SK-N-SH (cell line): ENCODE results near the gene LIPE. TPM values are rescaled to one million over a fixed set of nuclear protein-coding genes. Genes with fewer than 3 reads are reported as not detected.

Source experiments
- CTCF ChIA-PET: fragments of 300-600, 350-600 bp; formaldehyde crosslinking; extraction: SDS; loops from one replicate; lab custom pipeline; 2021; lab: Yijun Ruan, JAX
- POLR2A ChIA-PET: fragments of 350-600 bp; sonication (Branson Sonifier 250); formaldehyde crosslinking; extraction: SDS; loops from one replicate; lab custom pipeline; 2020; ENCODE audit warnings: antibody characterized with exemption, inconsistent platforms; lab: Yijun Ruan, JAX
- DNase-seq: peaks from one replicate; pipeline ENCODE4 v3.0.0; 2012
- H2AFZ ChIP-seq: fragments of 200-600 bp; sonication (generic); 2 replicates; pipeline ENCODE4 v1.8.1; 2016; ENCODE audit warnings: antibody characterized with exemption, mild to moderate bottlenecking, low read depth
- H3F3A ChIP-seq: fragments of 200-600 bp; sonication (generic); replicated peaks from 2 replicates; pipeline ENCODE3; 2016; ENCODE audit warnings: antibody characterized with exemption, mild to moderate bottlenecking; ENCODE audit not compliant: insufficient read depth
- H3K27ac ChIP-seq, 2 experiments: fragments of 200-500 bp in 1 of 2; fragments of 200-600 bp in 1 of 2; sonication (Bioruptor generic) in 1 of 2; sonication (generic), shearing (Covaris generic) in 1 of 2; 2 replicates each; pipeline versions ENCODE4 v1.5.1 to v1.6.1; 2014 to 2016; ENCODE audit warnings: low read depth in 2 of 2, inconsistent platforms in 1 of 2, low read length in 1 of 2, mild to moderate bottlenecking in 1 of 2, mixed read lengths in 1 of 2
- H3K27me3 ChIP-seq: fragments of 200-600 bp; sonication (generic), shearing (Covaris generic); 2 replicates; pipeline ENCODE4 v1.6.1; 2016; ENCODE audit warnings: mixed run types; ENCODE audit not compliant: insufficient read depth
- H3K36me3 ChIP-seq, 2 experiments: fragments of 200-500 bp in 1 of 2; fragments of 200-600 bp in 1 of 2; sonication (Bioruptor generic) in 1 of 2; sonication (generic) in 1 of 2; replicated peaks in 1 of 2; 2 replicates each; pipeline versions ENCODE3 to v1.5.1; 2014 to 2016; ENCODE audit warnings: low read length in 1 of 2, mild to moderate bottlenecking in 1 of 2; ENCODE audit not compliant: insufficient read depth in 2 of 2, control insufficient read depth in 1 of 2
- H3K4me1 ChIP-seq, 2 experiments: fragments of 200-500 bp in 1 of 2; fragments of 200-600 bp in 1 of 2; sonication (Bioruptor generic) in 1 of 2; sonication (generic), shearing (Covaris generic) in 1 of 2; 2 replicates each; pipeline versions ENCODE4 v1.5.1 to v1.6.1; 2014 to 2016; ENCODE audit warnings: low read depth in 1 of 2, low read length in 1 of 2, mixed run types in 1 of 2; ENCODE audit not compliant: insufficient read depth in 2 of 2, control insufficient read depth in 1 of 2
- H3K4me2 ChIP-seq: fragments of 200-600 bp; sonication (generic), shearing (Covaris generic); 2 replicates; pipeline ENCODE4 v1.6.1; 2017; ENCODE audit warnings: mixed run types
- H3K4me3 ChIP-seq, 2 experiments: fragments of 200-500 bp in 1 of 2; fragments of 200-600 bp in 1 of 2; sonication (Bioruptor generic) in 1 of 2; sonication (generic), shearing (Covaris generic) in 1 of 2; 2 replicates each; pipeline versions ENCODE4 v1.5.1 to v1.8.1; 2014 to 2016; ENCODE audit warnings: low read depth in 2 of 2, inconsistent platforms in 1 of 2, low read length in 1 of 2, mild to moderate bottlenecking in 1 of 2, mixed read lengths in 1 of 2, moderate library complexity in 1 of 2
- H3K79me2 ChIP-seq: fragments of 200-600 bp; sonication (generic); 2 replicates; pipeline ENCODE4 v1.8.1; 2017; ENCODE audit warnings: mild to moderate bottlenecking; ENCODE audit not compliant: insufficient read depth
- H3K9ac ChIP-seq: fragments of 200-600 bp; sonication (generic); 2 replicates; pipeline ENCODE4 v1.6.1; 2017; ENCODE audit warnings: mixed run types
- H3K9me2 ChIP-seq: fragments of 200-600 bp; sonication (generic); 2 replicates; pipeline ENCODE4 v1.6.1; 2017; ENCODE audit warnings: mixed run types
- H3K9me3 ChIP-seq: fragments of 200-600 bp; sonication (generic); 2 replicates; pipeline ENCODE4 v1.6.1; 2017; ENCODE audit warnings: mixed run types, mild to moderate bottlenecking, moderate library complexity
- H4K20me1 ChIP-seq: fragments of 200-600 bp; sonication (generic); 2 replicates; pipeline ENCODE4 v1.6.1; 2017; ENCODE audit warnings: mild to moderate bottlenecking, mixed run types; ENCODE audit not compliant: insufficient read depth
- CHD2 ChIP-seq: fragments of 150-350 bp; IDR thresholded peaks from 2 replicates; pipeline ENCODE4 v1.6.1; 2018; ENCODE audit warnings: low read length; ENCODE audit not compliant: partially characterized antibody
- ELF1 ChIP-seq: IDR thresholded peaks from 2 replicates; pipeline ENCODE4 v1.4.0; 2012
- EP300 ChIP-seq, 2 experiments: IDR thresholded peaks; 2 replicates each; pipeline versions ENCODE4 v1.4.0 to v1.6.1; 2012; ENCODE audit warnings: borderline replicate concordance in 1 of 2, low read depth in 1 of 2, low read length in 1 of 2
- FOXM1 ChIP-seq: IDR thresholded peaks from 2 replicates; pipeline ENCODE4 v1.4.0; 2012; ENCODE audit warnings: low read depth, mild to moderate bottlenecking
- GABPA ChIP-seq: IDR thresholded peaks from 2 replicates; pipeline ENCODE4 v1.4.0; 2012; ENCODE audit warnings: low read depth, mild to moderate bottlenecking
- JUND ChIP-seq: IDR thresholded peaks from 2 replicates; pipeline ENCODE4 v1.4.0; 2012
- MEF2A ChIP-seq: IDR thresholded peaks from 2 replicates; pipeline ENCODE4 v1.4.0; 2012; ENCODE audit warnings: low read depth, borderline replicate concordance
- NFIC ChIP-seq: IDR thresholded peaks from 2 replicates; pipeline ENCODE4 v1.4.0; 2012; ENCODE audit warnings: borderline replicate concordance
- POLR2AphosphoS5 ChIP-seq: IDR thresholded peaks from 2 replicates; pipeline ENCODE4 v1.6.1; 2012; ENCODE audit warnings: low read depth, low read length
- RAD21 ChIP-seq: IDR thresholded peaks from 2 replicates; pipeline ENCODE4 v1.6.1; 2012; ENCODE audit warnings: mild to moderate bottlenecking, low read length
- RCOR1 ChIP-seq: fragments of 150-350 bp; IDR thresholded peaks from 2 replicates; pipeline ENCODE4 v1.6.1; 2017; ENCODE audit warnings: antibody characterized with exemption, low read length
- RFX5 ChIP-seq: IDR thresholded peaks from 2 replicates; pipeline ENCODE4 v1.6.1; 2012; ENCODE audit warnings: mild to moderate bottlenecking, improper control_type of control experiment, low read length
- SIN3A ChIP-seq: IDR thresholded peaks from 2 replicates; pipeline ENCODE4 v1.6.1; 2012; ENCODE audit warnings: low read depth, mild to moderate bottlenecking, low read length, moderate library complexity, borderline replicate concordance
- SMC3 ChIP-seq: IDR thresholded peaks from 2 replicates; pipeline ENCODE4 v1.6.1; 2012; ENCODE audit warnings: low read depth, low read length, improper control_type of control experiment
- WGBS: methylation state at CpG from one replicate; pipeline ENCODE4 v1.1.6; 2017; ENCODE audit warnings: low lambda C conversion rate; 5-methylcytosine and 5-hydroxymethylcytosine counted together
- polyA plus RNA-seq, 3 experiments: library from polyadenylated mRNA; depleted of rRNA; stranded (reverse); fragments of >200 nt; gene quantifications; 2 replicates each; pipeline ENCODE4 v1.2.3, GENCODE V29; 2012
- TF ChIP-seq, protein P1 (sequence below): fragments of 200-600 bp; sonication (generic); IDR thresholded peaks from 2 replicates; pipeline ENCODE4 v1.6.1; 2017; ENCODE audit warnings: antibody characterized with exemption, mild to moderate bottlenecking, moderate library complexity
- TF ChIP-seq, protein P2 (sequence below): IDR thresholded peaks from 2 replicates; pipeline ENCODE4; 2012
- TF ChIP-seq, protein P3 (sequence below): fragments of 150-350 bp; IDR thresholded peaks from 2 replicates; pipeline ENCODE4 v1.6.1; 2017; ENCODE audit warnings: antibody characterized with exemption, low read length, low read depth, borderline replicate concordance
- TF ChIP-seq, protein P4 (sequence below): IDR thresholded peaks from 2 replicates; pipeline ENCODE4 v1.6.1; 2012; ENCODE audit warnings: mild to moderate bottlenecking, low read depth, low read length, moderate library complexity
- TF ChIP-seq, protein P5 (sequence below): IDR thresholded peaks from 2 replicates; pipeline ENCODE4 v1.4.0; 2012; ENCODE audit warnings: low read depth

The LIPE gene
- polyA plus RNA-seq, 1 of the 3 experiments (the other 2 are of a cell fraction): 4.4 TPM

DNA sequence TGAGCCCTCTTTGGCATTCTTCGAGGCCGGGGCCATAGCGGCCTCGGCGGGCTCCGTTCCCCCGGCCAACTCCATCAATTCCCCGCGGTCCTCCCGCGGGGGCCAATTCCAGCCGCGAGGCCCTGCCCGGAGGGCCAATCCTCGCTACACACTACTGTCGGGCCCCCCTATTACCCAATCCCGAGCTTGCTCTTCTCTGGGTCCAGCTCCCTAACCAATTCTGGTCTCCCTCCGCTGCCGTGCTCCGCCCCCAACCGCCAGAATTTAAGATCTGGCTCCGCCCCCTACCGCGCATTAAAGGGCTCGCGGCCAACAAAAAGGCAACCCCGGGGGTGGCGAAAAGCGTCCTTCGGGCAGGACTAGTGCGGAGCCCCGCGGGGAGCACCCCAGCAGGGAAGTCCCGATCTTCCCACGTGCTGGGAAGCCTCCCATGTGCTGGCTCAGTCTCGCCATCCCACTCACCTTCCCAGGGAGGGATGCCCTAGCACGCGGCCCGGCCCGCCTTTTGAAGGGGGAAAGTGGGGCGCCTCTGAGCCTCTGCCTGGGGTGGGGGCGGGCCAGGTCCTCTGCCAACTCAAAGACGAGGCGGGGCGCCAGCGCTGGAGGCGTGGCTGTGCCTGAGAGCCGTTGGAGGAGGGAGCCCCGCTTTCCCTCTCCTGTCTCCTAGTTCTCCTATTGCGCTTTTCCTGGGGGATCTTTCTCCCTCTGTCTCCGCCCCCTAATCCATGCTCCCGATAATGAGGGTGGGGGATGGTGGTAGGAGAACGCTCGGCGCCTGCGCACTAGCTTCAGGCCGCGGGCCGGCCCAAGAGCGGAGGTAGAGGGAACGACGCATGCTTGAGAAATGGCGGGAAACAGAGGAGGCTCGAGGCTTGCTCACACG, 3.5 kb downstream of the LIPE start:
- Histone ChIP-seq H3K27me3 (no peaks in the 10 kb centered on the region), H3K4me2 (peak overlapping the region; percentile 94), H3K9me3 (no peaks in the 10 kb centered on the region), H3K9ac (peak overlapping the region; percentile 61), H3K9me2 (no peaks in the 10 kb centered on the region), H3K36me3 (no peaks in the 10 kb centered on the region), H3K4me1 (peaks cover 0 to 21% of the 10 kb centered on the region in 2 experiments; a peak in 1 of 4 replicates), H3F3A (no peaks in the 10 kb centered on the region), H3K27ac (peak overlapping the region; percentile 27 to 34; a peak in 1 of 4 replicates), H3K79me2 (no peaks in the 10 kb centered on the region), H3K4me3 (peak overlapping the region; percentile 69 to 86), H4K20me1 (no peaks in the 10 kb centered on the region), H2AFZ (peak overlapping the region; percentile 80)
- no peak for TF ChIP-seq RCOR1
- TF ChIP-seq CHD2: peak; percentile 14
- TF ChIP-seq, protein P1, sequence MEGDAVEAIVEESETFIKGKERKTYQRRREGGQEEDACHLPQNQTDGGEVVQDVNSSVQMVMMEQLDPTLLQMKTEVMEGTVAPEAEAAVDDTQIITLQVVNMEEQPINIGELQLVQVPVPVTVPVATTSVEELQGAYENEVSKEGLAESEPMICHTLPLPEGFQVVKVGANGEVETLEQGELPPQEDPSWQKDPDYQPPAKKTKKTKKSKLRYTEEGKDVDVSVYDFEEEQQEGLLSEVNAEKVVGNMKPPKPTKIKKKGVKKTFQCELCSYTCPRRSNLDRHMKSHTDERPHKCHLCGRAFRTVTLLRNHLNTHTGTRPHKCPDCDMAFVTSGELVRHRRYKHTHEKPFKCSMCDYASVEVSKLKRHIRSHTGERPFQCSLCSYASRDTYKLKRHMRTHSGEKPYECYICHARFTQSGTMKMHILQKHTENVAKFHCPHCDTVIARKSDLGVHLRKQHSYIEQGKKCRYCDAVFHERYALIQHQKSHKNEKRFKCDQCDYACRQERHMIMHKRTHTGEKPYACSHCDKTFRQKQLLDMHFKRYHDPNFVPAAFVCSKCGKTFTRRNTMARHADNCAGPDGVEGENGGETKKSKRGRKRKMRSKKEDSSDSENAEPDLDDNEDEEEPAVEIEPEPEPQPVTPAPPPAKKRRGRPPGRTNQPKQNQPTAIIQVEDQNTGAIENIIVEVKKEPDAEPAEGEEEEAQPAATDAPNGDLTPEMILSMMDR: no peak
- no peak for TF ChIP-seq SMC3
- no peak for TF ChIP-seq FOXM1
- no peak for TF ChIP-seq RAD21
- TF ChIP-seq POLR2AphosphoS5: no peak
- TF ChIP-seq, protein P2, sequence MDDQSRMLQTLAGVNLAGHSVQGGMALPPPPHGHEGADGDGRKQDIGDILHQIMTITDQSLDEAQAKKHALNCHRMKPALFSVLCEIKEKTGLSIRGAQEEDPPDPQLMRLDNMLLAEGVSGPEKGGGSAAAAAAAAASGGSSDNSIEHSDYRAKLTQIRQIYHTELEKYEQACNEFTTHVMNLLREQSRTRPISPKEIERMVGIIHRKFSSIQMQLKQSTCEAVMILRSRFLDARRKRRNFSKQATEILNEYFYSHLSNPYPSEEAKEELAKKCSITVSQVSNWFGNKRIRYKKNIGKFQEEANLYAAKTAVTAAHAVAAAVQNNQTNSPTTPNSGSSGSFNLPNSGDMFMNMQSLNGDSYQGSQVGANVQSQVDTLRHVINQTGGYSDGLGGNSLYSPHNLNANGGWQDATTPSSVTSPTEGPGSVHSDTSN: peak; percentile 34
- no peak for TF ChIP-seq NFIC
- TF ChIP-seq RFX5: 0 out of 2 replicates have a peak, but pooled peaks have one; percentile 49
- TF ChIP-seq, protein P3, sequence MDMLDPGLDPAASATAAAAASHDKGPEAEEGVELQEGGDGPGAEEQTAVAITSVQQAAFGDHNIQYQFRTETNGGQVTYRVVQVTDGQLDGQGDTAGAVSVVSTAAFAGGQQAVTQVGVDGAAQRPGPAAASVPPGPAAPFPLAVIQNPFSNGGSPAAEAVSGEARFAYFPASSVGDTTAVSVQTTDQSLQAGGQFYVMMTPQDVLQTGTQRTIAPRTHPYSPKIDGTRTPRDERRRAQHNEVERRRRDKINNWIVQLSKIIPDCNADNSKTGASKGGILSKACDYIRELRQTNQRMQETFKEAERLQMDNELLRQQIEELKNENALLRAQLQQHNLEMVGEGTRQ: no peak
- TF ChIP-seq, protein P4, sequence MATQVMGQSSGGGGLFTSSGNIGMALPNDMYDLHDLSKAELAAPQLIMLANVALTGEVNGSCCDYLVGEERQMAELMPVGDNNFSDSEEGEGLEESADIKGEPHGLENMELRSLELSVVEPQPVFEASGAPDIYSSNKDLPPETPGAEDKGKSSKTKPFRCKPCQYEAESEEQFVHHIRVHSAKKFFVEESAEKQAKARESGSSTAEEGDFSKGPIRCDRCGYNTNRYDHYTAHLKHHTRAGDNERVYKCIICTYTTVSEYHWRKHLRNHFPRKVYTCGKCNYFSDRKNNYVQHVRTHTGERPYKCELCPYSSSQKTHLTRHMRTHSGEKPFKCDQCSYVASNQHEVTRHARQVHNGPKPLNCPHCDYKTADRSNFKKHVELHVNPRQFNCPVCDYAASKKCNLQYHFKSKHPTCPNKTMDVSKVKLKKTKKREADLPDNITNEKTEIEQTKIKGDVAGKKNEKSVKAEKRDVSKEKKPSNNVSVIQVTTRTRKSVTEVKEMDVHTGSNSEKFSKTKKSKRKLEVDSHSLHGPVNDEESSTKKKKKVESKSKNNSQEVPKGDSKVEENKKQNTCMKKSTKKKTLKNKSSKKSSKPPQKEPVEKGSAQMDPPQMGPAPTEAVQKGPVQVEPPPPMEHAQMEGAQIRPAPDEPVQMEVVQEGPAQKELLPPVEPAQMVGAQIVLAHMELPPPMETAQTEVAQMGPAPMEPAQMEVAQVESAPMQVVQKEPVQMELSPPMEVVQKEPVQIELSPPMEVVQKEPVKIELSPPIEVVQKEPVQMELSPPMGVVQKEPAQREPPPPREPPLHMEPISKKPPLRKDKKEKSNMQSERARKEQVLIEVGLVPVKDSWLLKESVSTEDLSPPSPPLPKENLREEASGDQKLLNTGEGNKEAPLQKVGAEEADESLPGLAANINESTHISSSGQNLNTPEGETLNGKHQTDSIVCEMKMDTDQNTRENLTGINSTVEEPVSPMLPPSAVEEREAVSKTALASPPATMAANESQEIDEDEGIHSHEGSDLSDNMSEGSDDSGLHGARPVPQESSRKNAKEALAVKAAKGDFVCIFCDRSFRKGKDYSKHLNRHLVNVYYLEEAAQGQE: no peak
- TF ChIP-seq ELF1: no peak
- no peak for TF ChIP-seq MEF2A
- 0 out of 2 replicates have a peak, but pooled peaks have one; percentile 8 for TF ChIP-seq GABPA
- no peak for TF ChIP-seq JUND
- TF ChIP-seq SIN3A: no peak; the same call in 1 of the 2 replicates
- TF ChIP-seq EP300 (IDR thresholded peaks at IDR 0.05; ENCODE audit: borderline replicate concordance in 1 of 2, low read depth in 1 of 2, low read length in 1 of 2): no peak
- TF ChIP-seq, protein P5, sequence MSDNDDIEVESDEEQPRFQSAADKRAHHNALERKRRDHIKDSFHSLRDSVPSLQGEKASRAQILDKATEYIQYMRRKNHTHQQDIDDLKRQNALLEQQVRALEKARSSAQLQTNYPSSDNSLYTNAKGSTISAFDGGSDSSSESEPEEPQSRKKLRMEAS: peak; percentile 77
- POLR2A ChIA-PET: interaction anchor here (0.5 kb wide), 1 partner anchor 121 kb away, joined by 3 read pairs; the partner anchor contains the start of gene PAFAH1B3
- CTCF ChIA-PET: interaction anchor here (0.6 to 2.3 kb wide), 8 partner anchors 9 to 27 kb away, joined by 3 to 14 read pairs (median 4); no protein-coding TSS in a partner anchor
- WGBS: 31% methylated on average over 49 of the region's 65 CpGs
- peak; percentile 98 for DNase-seq
